SH-SY5Y (cell line): ENCODE results near the gene PLOD1.

Experiments used
- GATA2 ChIP-seq: IDR thresholded peaks from 2 replicates; pipeline ENCODE4 v1.6.1; 2011; ENCODE audit warnings: mild to moderate bottlenecking, low read depth, low read length
- GATA3 ChIP-seq: IDR thresholded peaks from 2 replicates; pipeline ENCODE4 v1.6.1; 2011; ENCODE audit warnings: low read depth, mild to moderate bottlenecking, low read length, moderate library complexity

The PLOD1 gene

DNA sequence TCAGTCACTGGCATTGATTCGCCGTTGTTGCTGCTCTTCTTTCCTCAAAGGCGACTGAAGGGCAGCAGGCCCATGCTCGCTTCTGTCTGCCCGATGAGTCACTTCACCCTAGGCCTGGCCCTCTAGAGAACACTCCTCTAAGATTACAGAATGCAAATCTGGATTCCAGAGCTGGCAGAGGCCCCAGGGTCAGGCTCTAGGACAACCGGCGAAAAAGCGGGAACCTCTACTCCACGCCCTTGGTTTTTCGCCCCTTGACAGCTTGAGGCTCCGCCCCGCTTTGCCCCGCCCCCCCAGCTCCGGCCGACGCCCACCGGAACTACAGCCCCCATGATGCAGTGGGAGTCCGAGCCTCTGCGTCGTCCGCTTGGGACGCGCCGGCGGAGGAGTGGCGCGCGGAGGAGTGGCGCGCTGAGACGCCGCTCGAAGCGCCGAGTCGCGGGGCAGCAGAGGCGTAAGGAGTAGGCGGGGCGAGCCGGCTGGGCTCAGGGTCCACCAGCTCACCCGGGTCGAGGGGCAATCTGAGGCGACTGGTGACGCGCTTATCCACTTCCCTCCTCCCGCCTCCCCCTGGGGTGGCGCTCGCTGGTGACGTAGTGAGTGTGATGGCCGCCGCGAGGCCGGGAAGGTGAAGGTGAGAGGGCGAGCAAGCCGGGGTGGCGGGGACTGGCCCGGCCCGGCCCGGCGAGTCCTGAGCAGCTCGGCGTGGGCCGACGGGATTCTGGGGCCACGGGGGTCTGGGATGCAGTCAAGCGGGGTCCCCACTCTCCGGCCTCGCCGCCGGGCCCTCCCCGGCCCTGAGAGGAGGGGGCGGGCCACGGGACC is 45.5 kb downstream of the PLOD1 start, which contains the start of gene MFN2:
Gene MFN2, plus strand, starts transcription at position 594 of the 825 bp plus-strand sequence. CDS start 8,725 bp downstream, outside the sequence.
- TF ChIP-seq GATA2 (no peak), GATA3 (no peak)

- no peak for TF ChIP-seq GATA3
- no peak for TF ChIP-seq GATA2
Measured at GRCh38 chr1:11980676-11980972, 46.1 kb downstream of the PLOD1 start.

- no peak for TF ChIP-seq GATA2
- no peak for TF ChIP-seq GATA3
Measured at GRCh38 chr1:11981378-11982009, 47.0 kb downstream of the PLOD1 start.

DNA sequence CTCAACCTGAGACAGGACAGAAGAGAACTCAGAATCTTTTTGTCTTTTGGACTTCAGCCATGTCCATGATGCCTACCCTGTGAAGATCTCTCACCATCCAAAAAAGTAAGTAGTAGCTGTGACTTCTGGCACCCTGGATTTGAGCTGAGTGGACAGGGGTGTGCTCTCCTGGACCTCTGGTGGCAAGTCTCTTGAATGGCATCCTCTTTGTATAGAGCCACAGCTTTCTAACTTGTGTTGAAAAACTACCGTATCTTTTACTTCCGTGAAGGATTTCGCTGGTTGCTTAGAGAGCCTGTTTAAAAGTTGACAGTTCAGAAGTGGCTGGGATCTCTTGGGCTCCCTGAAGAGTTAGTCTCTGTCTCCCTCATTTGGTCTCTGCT is 47.5 kb downstream of the PLOD1 start:
- no peak for TF ChIP-seq GATA2
- TF ChIP-seq GATA3, result no peak

GRCh38 chr1:11984121-11984520 is 49.6 kb downstream of the PLOD1 start:
- TF ChIP-seq GATA2, result no peak
- TF ChIP-seq GATA3, result no peak

DNA sequence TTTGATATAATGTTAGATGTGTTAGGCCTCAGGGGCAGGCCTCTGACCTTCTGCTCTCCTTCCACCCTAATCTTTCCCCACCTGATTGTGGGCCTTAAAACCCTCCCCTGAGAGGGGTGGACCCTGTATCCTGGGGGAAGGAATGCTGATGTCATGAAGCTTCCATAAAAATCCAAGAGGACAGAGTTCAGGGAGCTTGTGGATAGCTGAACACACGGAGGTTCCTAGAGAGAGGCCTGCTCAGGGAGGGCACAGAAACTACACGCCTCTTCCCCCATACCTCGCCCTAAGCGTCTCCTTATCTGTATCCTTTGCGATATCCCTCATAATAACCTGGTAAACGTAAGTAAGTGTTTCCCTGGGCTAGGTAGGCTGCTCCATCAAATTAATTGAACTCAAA is 50.1 kb downstream of the PLOD1 start:
- TF ChIP-seq GATA2, result no peak
- no peak for TF ChIP-seq GATA3

GRCh38 chr1:11985171-11985570 is 50.7 kb downstream of the PLOD1 start:
- TF ChIP-seq GATA3 (no peak), GATA2 (no peak)

DNA sequence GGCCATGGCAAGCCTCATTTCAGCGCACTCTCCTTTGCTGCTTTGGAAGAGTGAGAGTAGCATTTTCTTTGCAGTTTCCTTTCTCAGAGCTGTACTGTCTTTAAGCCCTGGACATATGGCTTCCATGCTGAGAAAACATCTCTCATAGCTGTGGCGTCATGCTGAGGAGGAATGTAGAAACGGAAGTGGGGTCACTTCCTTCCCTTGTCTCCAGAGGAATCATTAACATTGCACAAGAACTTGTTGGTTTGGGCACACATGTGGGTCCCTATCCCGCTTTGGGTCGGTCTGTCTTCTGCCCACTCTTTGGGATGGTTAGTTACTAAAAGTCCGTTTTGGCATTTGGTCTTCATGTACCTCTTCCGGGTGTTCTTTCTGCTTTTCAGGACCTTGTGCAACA is 51.3 kb downstream of the PLOD1 start:
- TF ChIP-seq GATA2 (no peak), GATA3 (no peak)

GRCh38 chr1:11989669-11990068 is 55.2 kb downstream of the PLOD1 start:
- TF ChIP-seq GATA3, result no peak
- TF ChIP-seq GATA2, result no peak

GRCh38 chr1:11990303-11991032 is 56.0 kb downstream of the PLOD1 start:
- TF ChIP-seq GATA2, result no peak
- no peak for TF ChIP-seq GATA3

GRCh38 chr1:11991969-11992676 is 57.6 kb downstream of the PLOD1 start:
- no peak for TF ChIP-seq GATA2
- no peak for TF ChIP-seq GATA3

- TF ChIP-seq GATA3 (no peak), GATA2 (no peak)
Measured at GRCh38 chr1:11997081-11997850, 62.7 kb downstream of the PLOD1 start.

- TF ChIP-seq GATA3, result no peak
- TF ChIP-seq GATA2, result no peak
Measured at GRCh38 chr1:11998636-11999035, 64.1 kb downstream of the PLOD1 start.

DNA sequence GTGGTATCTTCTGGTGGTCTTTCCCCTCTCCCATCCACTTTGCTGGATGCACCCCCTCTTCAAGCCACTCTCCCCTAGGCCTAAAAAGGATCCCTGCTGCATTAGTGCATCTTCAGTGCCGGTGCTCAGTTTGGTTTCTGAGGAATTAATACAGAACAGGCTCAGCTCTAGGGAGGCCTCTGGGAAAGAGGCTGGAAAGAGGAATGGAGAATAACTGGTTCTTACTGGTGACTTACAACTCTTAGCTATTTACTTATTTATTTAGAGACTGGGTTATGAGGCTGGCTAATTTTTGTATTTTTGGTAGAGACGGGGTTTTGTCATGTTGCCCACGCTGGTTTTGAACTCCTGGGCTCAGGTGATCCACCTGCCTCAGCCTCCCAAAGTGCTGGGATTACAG is 64.7 kb downstream of the PLOD1 start:
- TF ChIP-seq GATA3 (no peak), GATA2 (no peak)
